ENCODE results near the gene ARF3.

Gene ARF3

DNA sequence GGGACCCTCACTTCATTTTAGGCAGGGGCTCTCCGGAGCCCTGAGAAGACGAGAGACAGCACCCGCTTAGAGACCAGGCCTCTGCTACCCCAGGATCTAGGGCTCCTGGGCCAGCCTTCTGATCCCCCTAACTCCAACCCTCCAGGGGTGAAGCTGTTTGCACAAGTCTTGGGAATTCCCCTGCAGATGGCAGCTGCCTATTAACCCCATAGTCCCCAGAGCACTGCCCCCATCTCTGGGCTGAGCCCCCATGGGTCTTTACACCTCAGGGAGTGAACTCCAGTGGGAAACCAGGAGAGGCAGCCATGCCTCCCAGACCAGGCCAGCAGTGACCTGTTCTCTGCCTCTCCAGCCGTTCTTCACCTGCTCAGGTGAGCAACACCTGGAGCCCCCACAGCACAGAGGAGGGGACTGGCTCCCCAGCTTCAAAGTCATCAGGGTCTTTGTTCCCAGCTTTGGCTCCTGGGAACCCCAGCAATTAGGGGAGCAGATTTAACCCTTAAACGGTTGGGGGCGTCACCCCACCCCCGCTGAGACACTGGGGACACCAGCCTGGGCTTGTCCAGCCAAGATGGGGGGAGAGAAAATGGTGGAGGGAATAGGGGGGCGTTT is 12.0 kb upstream of the ARF3 start:
- Histone ChIP-seq H3K4me3 (peak overlapping the region in 3 of 7 experiments; percentile 5 to 35 (median 35)), H3K27ac (peak overlapping the region in 7 of 21 experiments; percentile 20 to 79 (median 29))

DNA sequence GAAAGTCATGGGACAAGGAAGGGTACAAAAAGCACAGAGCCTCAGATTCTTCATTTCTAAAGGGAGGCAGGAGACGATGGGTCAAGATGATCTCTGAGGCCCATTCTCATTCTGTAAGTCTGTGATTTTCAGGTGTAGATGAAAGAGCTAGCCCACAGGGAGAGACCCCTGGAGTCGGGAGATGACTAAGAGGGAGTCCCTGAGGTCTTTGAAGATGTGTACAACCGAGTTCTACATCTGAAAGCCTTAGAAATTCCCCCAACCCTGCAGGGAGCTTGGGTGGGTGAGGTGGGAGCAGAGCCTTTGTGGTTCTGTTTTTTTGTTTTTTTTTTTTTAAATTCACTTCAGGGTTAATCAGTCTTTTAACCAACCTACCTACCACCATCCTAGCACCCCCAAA is 11.2 kb upstream of the ARF3 start:
- Histone ChIP-seq H3K4me3 (no peak overlapping the region), H3K27ac (peak overlapping the region in 1 of 21 experiments; percentile 75)

DNA sequence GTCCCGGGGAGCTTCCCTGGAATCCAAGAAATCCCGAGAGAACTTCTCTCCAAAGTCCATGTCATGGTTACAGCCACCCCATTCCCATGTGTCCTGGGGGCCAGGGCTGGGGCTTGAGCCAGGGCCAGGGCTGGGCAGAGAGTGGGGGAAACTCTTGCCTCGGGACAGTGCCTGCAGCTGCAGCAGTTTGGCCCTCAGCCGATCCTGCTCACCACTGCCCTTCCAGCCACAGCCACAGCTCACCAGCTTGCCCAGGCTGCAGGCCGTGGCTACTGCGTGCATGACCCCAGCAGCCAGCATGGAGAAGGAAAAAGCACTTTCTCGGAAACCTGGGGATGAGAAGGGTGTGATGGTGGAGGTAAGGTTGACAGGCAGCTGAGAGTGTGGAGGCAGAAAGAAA is 10.7 kb upstream of the ARF3 start:
- Histone ChIP-seq H3K4me3 (no peak overlapping the region), H3K27ac (no peak overlapping the region)

DNA sequence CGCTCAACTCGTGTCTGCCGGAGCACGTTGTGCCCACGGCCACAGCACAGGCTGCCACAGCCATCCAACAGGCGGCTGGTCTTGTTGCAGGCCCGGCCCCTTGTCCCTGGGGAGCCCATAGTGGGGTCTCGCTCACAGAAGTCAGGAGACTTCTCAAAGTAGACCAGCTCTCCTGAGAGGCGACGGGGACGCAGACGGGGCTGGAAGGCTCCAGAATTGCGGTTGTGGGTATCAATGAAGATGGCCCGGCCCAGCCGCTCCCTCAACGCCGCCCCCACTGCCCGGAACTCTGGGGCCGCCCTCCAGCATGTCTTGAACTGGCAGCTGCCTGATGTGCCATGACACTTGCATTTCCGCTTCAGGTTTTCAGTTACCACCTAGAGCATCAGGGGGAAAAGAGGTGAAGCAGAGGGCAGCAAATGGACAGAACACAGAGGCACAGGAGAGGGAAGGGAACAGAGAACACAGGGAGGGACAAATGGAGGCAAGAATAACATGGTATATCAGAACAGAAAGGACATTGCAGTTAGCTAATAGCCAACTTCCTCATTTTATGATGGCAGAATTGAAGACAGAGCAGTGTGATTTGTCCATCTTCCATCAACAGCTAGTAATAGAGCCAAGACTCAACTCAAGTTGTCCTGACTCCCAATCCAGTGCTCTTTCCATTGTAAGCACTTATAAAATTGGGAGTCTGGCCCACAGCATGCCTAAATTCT is 9.0 kb upstream of the ARF3 start:
- Histone ChIP-seq H3K27ac (no peak overlapping the region), H3K4me3 (no peak overlapping the region)

DNA sequence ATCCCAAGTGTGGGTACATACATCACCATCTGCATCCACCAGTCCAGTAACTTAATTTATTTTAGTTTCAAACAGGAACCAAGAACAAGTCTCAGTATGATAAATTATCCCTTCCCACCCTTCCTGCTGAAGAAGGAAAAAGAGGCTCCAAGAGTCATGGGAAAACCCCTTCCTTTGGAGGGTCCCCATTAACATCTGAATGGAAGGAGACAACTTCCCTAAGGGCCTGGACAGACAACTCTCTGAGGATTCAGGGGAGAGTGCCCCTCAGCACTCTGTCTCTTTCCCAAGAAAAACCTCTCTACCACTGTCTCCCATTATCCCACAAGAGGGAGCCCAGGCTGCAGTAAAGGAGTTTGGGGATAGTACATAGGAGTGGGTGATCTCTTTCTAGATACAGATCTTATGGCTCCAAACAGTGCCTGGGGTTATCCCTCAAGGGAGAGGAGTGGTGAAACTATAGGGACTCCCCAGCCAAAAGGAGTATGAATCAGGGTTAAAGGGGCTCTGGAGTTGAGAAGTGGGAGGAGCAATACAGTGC is 8.1 kb upstream of the ARF3 start:
- Histone ChIP-seq H3K4me3 (no peak overlapping the region), H3K27ac (no peak overlapping the region)

DNA sequence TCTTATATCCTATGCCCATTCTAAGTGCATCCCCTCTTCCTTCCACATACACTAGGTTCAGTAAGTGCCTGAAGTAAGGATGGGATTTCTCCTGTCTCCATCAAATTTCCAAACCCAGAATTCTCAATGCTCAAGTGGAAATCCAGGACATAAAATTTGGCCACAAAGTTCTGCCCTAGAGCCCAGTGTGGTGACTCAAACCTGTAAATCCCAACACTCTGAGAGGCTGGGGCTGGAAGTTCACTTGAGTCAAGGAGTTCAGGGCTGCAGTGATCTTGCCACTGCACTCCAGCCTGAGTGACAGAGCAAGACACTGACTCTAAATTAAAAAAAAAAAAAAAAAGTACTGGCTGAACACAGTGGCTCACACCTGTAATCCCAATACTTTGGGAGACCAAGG is 4.5 kb upstream of the ARF3 start:
- Histone ChIP-seq H3K27ac (no peak overlapping the region), H3K4me3 (no peak overlapping the region)

DNA sequence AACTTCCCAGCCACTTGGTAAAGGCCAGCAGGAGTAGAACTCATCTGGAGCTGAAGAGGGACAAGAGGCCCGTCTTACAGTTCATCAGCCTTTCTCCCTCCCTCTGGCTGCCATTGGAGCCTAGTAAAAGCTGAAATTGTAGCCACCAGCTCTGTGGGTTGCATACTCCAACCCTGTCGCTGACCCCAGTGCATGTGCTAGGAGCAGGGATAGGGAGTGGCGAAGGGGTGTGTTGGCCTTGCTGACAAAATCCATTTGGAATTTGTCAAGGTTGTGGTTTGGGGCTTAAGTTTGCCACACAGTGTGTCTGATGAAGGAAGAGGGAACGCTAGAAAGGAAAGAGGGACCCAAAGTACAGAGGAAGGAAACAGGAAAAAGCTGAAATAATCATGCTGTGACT is 4.0 kb upstream of the ARF3 start:
- Histone ChIP-seq H3K4me3 (no peak overlapping the region), H3K27ac (no peak overlapping the region)

DNA sequence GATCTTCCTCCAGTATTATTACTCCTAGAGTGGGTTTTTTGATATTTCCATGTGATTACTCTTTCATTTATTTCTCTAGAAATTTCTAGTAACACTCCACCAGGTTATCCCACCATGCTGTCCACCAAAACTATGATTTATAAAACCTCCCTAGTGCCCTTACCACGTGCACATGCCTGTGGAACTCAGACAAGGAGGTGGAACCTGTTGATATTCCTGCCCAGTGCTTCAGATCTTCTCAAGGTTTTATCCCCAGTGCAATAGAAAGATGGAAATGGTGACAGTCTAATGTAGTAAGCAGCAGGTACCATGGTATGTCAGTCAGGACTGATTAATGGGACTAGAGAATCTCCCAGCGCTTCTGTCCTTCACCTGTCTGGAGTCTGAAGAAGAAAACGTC is 3.5 kb upstream of the ARF3 start:
- Histone ChIP-seq H3K27ac (no peak overlapping the region), H3K4me3 (no peak overlapping the region)

DNA sequence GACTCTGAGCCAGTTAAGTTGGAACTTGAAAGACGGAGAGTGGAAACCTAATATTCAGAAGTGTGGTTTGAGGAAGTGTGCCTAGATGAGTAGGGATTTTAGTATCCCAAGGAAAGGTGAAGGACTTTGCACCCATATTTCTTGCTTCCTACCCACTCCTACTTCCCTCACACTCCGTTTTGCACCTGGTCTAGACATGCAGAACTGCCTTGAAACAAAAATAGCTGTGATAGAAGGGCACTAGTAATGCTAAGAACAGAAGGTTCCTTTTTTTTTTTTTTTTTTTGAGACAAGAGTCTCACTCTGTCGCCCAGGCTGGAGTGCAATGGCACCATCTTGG is 732 bp upstream of the ARF3 start:
- H3K27ac ChIP-seq, result peak overlapping the region in 14 of 21 experiments; percentile 70 to 96 (median 88)

DNA sequence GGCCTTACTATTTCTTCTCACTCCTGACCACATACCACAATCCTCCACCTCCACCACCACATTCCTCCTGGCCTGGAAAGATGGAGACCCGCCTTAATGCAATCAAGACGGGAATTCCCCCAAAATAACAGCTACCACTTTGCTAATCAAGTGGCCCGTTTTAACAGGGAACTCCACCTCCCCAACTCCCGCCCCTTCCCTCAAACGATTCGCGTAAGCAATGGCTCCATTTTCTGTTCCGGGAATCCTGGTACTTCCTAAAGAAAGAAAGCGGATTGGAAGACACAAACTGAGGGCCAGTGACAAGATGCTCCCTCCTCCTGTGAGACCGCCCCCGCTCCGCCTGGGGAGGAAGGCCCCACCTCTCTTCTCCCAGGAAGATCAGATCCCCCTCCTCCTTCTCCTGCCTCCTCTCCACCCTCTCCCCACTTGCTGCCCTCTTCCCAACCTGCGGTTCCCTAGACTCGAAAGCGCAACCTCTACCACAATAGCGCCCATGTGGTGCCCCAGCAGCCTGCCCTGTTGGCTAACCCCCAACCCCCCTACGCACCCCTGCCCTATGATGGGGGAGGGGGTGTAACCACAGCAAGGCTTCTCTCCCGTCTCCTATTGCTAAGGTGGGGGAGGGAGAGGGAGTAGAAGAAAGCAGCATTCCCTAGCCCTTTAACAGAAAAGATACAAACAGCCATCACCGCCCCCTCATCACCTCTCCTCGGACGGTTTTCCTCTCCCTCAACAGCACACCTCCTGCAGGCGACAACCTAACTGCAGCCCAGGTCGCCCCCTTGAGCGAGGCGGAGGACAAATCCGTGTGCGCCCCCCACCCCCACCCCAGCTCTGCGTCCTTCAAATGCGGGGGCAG is 777 bp downstream of the ARF3 start:
- H3K4me3 ChIP-seq, result peak overlapping the region; percentile 68 to 99 (median 90)
- peak overlapping the region; percentile 70 to 96 (median 91) for H3K27ac ChIP-seq

More for the DNA sequence above, 732 bp upstream of the ARF3 start:
- H3K4me3 ChIP-seq, result peak overlapping the region in 6 of 7 experiments; percentile 68 to 99 (median 92)

DNA sequence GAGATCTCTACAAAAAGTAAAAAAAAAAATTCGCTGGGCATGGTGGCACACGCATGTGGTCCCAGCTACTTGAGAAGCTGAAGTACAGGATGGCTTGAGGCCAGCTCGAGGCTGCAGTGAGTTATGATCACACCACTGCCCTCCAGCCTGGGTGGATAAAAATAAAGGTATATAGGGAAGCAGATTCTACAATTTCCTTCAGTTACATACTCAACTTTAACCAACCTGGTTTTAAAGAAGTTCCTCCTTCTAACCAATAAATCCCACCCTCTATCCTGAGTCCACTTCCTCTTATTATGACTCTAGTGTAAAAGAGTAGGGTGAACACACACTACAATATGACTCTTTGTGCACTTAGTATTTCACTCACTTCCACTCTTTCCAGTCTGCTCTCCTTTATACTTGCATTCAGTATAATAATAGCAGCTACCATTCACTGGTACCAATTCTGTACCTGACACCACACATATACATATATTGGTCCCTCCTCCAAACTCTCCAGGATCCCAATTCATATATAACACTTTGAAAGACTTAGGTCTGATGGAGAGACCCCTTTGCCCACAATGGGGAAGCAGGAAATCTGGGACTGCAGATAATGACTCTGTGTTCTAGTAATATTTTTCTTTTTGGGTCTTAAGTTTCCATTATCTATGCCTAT is 2.3 kb downstream of the ARF3 start:
- Histone ChIP-seq H3K27ac (peak overlapping the region in 1 of 21 experiments; percentile 0), H3K4me3 (no peak overlapping the region)

DNA sequence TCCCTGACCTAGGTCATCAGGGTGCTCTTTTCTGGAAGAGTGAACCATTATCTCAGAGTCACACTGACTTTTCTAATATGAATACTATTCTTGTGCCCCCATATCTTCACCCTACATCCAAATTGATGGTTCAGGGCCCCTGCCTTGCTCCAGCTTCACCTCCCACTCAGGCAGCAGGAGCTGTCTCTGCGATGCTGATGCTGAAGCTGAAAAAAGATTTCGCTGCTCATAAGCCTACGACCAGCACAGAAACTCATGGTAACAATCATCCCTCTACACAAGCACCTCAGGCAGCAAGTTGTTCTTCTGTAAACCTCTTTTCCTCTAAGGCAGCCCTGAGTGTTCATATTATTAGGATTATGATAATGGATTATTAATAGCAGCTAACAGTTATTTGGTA is 3.2 kb downstream of the ARF3 start:
- Histone ChIP-seq H3K27ac (no peak overlapping the region), H3K4me3 (no peak overlapping the region)

DNA sequence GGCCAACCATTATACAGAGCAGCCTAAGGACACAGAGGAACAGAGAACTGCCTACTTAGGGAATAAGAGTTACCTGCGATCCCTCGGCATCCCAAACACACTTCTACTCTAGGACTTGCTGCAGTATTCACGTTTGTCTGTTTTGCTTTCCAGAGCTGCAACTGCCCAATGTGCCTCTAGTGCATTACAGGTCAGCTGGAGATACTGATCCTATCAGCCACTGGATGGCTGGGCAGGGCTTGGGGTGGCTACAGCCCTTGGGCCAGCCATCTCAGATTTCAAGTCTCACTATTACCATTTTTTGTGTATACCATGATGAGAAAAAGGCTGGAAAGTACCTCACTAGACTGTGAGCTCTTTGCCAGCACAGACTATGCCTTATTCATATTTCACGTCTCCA is 4.6 kb downstream of the ARF3 start:
- Histone ChIP-seq H3K4me3 (no peak overlapping the region), H3K27ac (no peak overlapping the region)

DNA sequence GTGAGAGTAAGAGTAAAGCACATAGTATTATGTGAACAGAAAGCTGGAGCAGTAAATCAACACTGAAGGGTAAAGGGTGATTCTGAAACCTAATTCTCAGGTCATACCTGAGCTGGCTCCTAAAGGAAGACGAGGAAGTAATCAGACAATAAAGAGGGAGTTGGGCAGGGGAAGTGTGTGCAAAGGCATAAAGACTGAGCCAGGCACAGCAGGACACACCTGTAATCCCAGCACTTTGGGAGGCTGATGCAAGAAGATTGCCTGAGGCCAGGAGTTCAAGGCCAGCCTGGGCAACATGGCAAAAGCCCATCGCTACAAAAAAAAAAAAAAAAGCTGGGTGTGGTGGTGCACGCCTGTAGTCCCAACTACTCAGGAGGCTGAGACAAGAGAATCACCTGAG is 9.6 kb downstream of the ARF3 start:
- no peak overlapping the region for H3K4me3 ChIP-seq
- no peak overlapping the region for H3K27ac ChIP-seq

DNA sequence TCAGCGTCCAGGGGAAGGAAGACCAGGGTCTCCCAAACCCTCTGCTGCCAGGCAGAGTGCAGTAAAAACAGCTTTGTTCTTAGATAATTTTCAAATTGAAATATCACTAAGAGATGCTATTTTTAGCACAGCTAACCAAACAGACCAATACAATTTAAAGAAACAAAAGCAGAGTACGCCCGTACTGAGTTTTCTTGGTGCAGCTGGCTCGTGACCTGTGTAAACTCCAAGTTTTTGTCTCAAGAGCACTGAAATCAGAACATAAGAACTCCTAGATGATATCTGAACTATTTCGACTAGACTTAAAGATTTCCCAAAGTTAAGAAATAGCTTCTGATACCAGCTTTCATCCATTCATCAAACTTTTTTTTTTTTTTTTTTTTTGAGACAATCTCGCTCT is 10.3 kb downstream of the ARF3 start:
- Histone ChIP-seq H3K4me3 (no peak overlapping the region), H3K27ac (no peak overlapping the region)

DNA sequence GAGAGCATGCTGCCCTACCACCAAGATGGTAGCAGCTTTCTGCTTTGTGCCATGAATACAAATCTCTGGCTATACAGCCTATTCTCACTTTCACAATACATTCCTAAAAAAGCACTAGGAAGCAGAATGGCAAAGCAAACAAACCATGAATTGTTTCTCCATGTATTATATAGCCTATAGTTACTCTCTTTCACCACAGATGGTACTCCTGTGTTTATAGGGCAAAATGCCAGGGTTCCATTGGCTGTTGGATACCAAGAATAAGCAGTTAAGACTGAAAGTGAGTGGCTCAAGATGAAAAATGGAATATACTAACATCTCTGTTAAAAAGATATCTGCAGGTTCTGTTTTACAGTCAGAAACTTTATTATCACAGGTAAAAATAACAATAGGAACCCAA is 11.1 kb downstream of the ARF3 start:
- no peak overlapping the region for H3K4me3 ChIP-seq
- H3K27ac ChIP-seq, result no peak overlapping the region

DNA sequence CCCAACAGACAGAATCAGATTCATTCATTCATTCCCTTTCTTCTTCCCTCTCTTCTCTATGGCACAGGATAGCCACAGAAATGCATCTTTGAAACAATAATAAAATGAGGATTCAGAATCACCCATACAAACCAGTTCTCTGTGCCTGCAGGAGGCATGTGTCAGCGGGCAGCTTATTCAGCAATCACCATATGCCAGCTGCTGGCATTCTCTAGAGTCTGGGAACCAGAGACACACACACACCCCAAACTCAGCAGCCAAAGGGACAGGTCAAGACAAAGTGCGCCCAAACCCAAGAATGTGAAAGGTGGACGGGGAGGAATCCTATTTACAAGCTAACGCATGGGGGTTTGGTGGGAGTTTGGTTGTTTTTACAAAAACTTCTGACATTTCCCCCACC is 14.1 kb downstream of the ARF3 start:
- Histone ChIP-seq H3K27ac (peak overlapping the region in 2 of 21 experiments; percentile 14 to 60), H3K4me3 (no peak overlapping the region)

DNA sequence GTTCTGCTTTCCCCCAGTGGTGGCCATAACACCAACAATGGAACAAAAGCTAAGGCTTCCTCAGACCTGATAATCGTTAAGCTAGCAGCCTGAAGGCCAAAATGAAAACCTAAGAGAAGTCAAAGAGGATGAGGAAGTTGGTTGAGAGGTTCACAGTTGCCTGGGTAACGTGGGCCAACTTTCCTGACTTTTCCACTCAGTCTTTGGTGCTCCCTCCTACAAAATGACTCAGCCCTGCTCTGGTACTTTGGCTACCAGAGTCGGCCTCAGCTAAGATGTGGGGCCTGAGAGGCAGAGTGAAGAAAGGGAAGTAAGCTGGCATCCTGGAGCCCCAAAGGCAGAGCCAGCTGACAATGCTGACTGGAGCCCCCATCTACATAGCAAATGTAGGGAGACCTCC is 17.1 kb downstream of the ARF3 start:
- Histone ChIP-seq H3K4me3 (no peak overlapping the region), H3K27ac (peak overlapping the region in 5 of 21 experiments; percentile 18 to 53 (median 46))

DNA sequence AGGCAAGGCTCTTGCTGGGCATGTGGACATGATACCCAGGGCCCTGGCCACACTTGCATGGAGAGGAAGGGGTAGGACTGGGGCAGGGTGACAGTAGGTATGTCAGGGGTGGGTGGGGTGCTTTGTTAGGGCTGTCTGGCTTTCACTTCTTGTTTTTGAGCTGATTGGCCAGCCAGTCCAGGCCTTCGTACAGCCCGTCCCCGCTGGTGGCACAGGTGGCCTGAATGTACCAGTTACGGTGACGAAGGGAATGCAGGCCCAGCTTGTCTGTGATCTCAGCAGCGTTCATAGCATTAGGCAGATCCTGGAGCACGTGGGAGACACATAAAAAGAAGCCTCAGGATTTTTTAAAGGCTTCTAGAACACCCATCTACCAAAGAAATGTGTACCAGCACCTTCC is 18.5 kb downstream of the ARF3 start:
- H3K4me3 ChIP-seq, result no peak overlapping the region

DNA sequence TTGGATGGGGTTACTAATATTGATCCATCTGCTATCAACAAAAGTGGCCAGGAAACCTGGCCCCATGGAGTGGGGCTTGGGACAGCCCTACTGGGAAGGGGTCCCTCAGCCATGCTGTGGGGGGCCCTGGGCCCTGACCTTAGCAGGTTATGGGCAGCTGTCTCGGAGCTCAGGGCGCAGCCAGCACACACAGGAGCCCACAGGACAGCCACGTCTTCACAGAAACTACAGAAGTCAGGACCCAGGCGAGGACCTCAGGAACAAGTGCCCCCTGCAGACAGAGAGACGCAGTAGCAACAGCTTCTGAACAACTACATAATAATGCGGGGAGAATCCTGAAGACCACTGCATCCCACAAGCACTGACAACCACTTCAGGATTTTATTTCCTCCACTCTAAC is 20.1 kb downstream of the ARF3 start:
- Histone ChIP-seq H3K4me3 (no peak overlapping the region), H3K27ac (peak overlapping the region in 1 of 21 experiments; percentile 8)

More for the DNA sequence above, 18.5 kb downstream of the ARF3 start:
- H3K27ac ChIP-seq, result no peak overlapping the region
